Neural progenitor cell (in vitro differentiated cells): Measurements from ENCODE around the gene FKBP15. TPM values are rescaled to one million over a fixed set of nuclear protein-coding genes. Genes with fewer than 3 reads are reported as not detected.
"Not testable (repeated sequence)": the region's sequence is repeated elsewhere in the genome, so short reads cannot be mapped to it uniquely, and the experiment has no call there.

Experiments
- DNase-seq: peaks from one replicate; pipeline ENCODE4 v3.0.0-alpha.2; 2016; ENCODE audit warnings: low spot score
- H2AFZ ChIP-seq: fragments of 200-600 bp; sonication (generic); replicated peaks from 2 replicates; pipeline ENCODE4 v1.6.1; 2016; ENCODE audit warnings: antibody characterized with exemption
- H3F3A ChIP-seq: fragments of 200-600 bp; sonication (generic); 2 replicates; pipeline ENCODE4 v1.6.1; 2016; ENCODE audit warnings: antibody characterized with exemption, low read depth
- H3K27ac ChIP-seq: fragments of 200-600 bp; sonication (generic); 2 replicates; pipeline ENCODE4 v1.5.1; 2016; ENCODE audit warnings: mild to moderate bottlenecking
- H3K27me3 ChIP-seq: fragments of 200-600 bp; sonication (generic); 2 replicates; pipeline ENCODE4 v1.6.1; 2016; ENCODE audit warnings: mild to moderate bottlenecking, moderate library complexity
- H3K36me3 ChIP-seq: fragments of 200-600 bp; sonication (generic); 2 replicates; pipeline ENCODE4 v1.5.1; 2016
- H3K4me1 ChIP-seq: fragments of 200-600 bp; sonication (generic); 2 replicates; pipeline ENCODE4 v1.6.1; 2016; ENCODE audit warnings: mixed run types
- H3K4me2 ChIP-seq: fragments of 200-600 bp; sonication (generic); 2 replicates; pipeline ENCODE4 v1.6.1; 2016
- H3K4me3 ChIP-seq: fragments of 200-600 bp; sonication (generic); 2 replicates; pipeline ENCODE4 v1.5.1; 2016
- H3K79me2 ChIP-seq: fragments of 200-600 bp; sonication (generic); 2 replicates; pipeline ENCODE4 v1.6.1; 2016; ENCODE audit warnings: low read depth
- H3K9ac ChIP-seq: fragments of 200-600 bp; sonication (generic); 2 replicates; pipeline ENCODE4 v1.6.1; 2016
- H3K9me3 ChIP-seq: fragments of 200-600 bp; sonication (generic); 2 replicates; pipeline ENCODE4 v1.5.1; 2016; ENCODE audit warnings: low read depth
- H4K20me1 ChIP-seq: fragments of 200-600 bp; sonication (generic); 2 replicates; pipeline ENCODE4 v1.6.1; 2016; ENCODE audit warnings: low read depth
- H3K27ac Mint-ChIP-seq: 3 replicates; pipeline ENCODE4 v1.8.0; 2021; ENCODE audit warnings: mixed read lengths
- H3K27me3 Mint-ChIP-seq: 2 replicates; pipeline ENCODE4 v1.8.0; 2022; ENCODE audit warnings: low read depth, mild to moderate bottlenecking, inconsistent platforms, moderate library complexity, mixed read lengths; ENCODE audit not compliant: insufficient read depth
- H3K36me3 Mint-ChIP-seq: 3 replicates; pipeline ENCODE4 v1.8.0; 2021; ENCODE audit warnings: mixed read lengths
- H3K4me1 Mint-ChIP-seq: 3 replicates; pipeline ENCODE4 v1.8.0; 2021; ENCODE audit warnings: mixed read lengths
- H3K4me3 Mint-ChIP-seq: 3 replicates; pipeline ENCODE4 v1.8.0; 2021; ENCODE audit warnings: mild to moderate bottlenecking, moderate library complexity, mixed read lengths
- H3K9me3 Mint-ChIP-seq: 3 replicates; pipeline ENCODE4 v1.8.0; 2020; ENCODE audit warnings: mixed read lengths
- EZH2 ChIP-seq: fragments of 200-600 bp; sonication (generic); IDR thresholded peaks from 2 replicates; pipeline ENCODE4 v1.6.1; 2017; ENCODE audit warnings: antibody characterized with exemption, mild to moderate bottlenecking, moderate library complexity
- EZH2phosphoT487 ChIP-seq: fragments of 200-600 bp; sonication (generic); IDR thresholded peaks from 2 replicates; pipeline ENCODE4 v1.6.1; 2017; ENCODE audit warnings: antibody characterized with exemption
- total RNA-seq: library from RNA; depleted of rRNA; stranded (reverse); fragments of >200 nt; gene quantifications from 2 replicates; pipeline ENCODE4 v1.2.3, GENCODE V29; 2015; ENCODE audit warnings: low replicate concordance
- TF ChIP-seq, protein P1 (sequence below): fragments of 200-600 bp; sonication (generic); IDR thresholded peaks from 2 replicates; pipeline ENCODE4 v1.5.1; 2017; ENCODE audit warnings: antibody characterized with exemption, mild to moderate bottlenecking

The FKBP15 gene
- total RNA-seq, 1 donor from 2014 or later, result 25.5 TPM

DNA sequence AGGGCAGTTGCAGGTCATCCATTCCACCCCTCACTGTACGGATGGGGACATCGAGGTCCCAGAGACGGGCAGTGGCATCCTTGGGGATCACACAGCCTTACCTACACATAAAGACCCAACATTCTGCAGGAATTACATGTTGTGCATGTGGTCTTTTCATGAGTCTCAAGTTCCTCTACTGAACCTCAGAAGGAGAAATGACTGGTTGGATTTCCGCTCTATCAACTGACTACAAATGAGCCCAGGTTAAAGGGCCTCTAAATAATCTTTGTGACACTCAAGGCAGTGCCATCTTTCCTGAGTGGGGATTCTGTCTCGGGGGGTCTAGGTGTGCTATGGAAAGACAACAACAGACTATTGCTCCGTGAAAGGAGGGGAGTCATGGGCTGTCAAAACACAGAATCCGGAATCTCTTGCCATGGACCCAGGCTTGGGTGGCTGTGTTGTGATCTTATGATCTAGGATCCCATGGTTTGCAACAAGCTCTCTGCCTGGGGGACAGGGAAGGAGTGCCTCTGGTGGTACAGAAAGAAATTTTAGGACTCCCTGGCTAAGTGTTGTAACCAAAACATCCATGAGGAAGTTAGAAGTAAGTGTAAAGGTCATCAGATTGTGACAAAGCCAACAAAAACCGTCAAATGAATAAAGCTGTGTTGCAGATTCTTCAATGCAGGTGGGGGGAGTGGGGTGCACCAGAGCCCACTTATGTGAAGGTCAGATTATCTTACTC lies 72.1 kb downstream of the FKBP15 start:
- no peak overlapping the region for H3K4me2 ChIP-seq
- no peak for DNase-seq
- no peaks in the 10 kb centered on the region for H3K36me3 Mint-ChIP-seq
- H3K9me3 ChIP-seq, result no peaks in the 10 kb centered on the region
- H3F3A ChIP-seq, result peaks cover 8% of the 10 kb centered on the region
- H3K36me3 ChIP-seq, result no peaks in the 10 kb centered on the region
- peak overlapping the region; percentile 46 for H3K4me3 Mint-ChIP-seq
- H3K9ac ChIP-seq, result no peak overlapping the region
- peaks cover 2% of the 10 kb centered on the region for H3K4me1 ChIP-seq
- H3K79me2 ChIP-seq, result no peaks in the 10 kb centered on the region
- H3K9me3 Mint-ChIP-seq, result peaks cover 3% of the 10 kb centered on the region
- no peaks in the 10 kb centered on the region for H4K20me1 ChIP-seq
- peaks cover 17% of the 10 kb centered on the region for H3K27me3 Mint-ChIP-seq
- TF ChIP-seq, protein P1, sequence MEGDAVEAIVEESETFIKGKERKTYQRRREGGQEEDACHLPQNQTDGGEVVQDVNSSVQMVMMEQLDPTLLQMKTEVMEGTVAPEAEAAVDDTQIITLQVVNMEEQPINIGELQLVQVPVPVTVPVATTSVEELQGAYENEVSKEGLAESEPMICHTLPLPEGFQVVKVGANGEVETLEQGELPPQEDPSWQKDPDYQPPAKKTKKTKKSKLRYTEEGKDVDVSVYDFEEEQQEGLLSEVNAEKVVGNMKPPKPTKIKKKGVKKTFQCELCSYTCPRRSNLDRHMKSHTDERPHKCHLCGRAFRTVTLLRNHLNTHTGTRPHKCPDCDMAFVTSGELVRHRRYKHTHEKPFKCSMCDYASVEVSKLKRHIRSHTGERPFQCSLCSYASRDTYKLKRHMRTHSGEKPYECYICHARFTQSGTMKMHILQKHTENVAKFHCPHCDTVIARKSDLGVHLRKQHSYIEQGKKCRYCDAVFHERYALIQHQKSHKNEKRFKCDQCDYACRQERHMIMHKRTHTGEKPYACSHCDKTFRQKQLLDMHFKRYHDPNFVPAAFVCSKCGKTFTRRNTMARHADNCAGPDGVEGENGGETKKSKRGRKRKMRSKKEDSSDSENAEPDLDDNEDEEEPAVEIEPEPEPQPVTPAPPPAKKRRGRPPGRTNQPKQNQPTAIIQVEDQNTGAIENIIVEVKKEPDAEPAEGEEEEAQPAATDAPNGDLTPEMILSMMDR, result no peak
- TF ChIP-seq EZH2 (no peak), EZH2phosphoT487 (no peak)
- no peak overlapping the region for H3K27ac ChIP-seq
- no peak overlapping the region for H2AFZ ChIP-seq
- H3K27ac Mint-ChIP-seq, result no peak overlapping the region
- H3K4me3 ChIP-seq, result no peak overlapping the region
- peaks cover 36% of the 10 kb centered on the region for H3K27me3 ChIP-seq
- no peaks in the 10 kb centered on the region for H3K4me1 Mint-ChIP-seq

DNA sequence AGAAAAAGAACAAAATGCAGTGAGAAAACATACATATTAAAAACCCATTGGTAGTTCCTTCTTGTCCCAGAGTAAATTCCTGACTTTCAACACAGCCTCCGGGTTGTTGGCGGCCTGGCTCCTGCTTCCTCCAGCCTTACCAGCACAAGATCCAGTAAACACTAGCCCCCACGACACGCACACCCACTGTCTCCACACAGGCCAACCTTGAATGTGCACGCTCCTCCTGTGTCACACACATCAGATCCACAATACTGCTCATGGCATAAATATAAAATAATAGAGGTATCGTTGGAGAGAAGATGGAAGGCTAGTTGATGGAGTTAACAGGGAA lies 72.7 kb downstream of the FKBP15 start:
- Histone ChIP-seq H3K4me3 (no peak overlapping the region), H3K4me2 (no peak overlapping the region), H4K20me1 (no peaks in the 10 kb centered on the region), H3K27me3 (peaks cover 34% of the 10 kb centered on the region), H3K79me2 (no peaks in the 10 kb centered on the region), H3K9me3 (no peaks in the 10 kb centered on the region), H3F3A (peaks cover 8% of the 10 kb centered on the region), H3K27ac (no peak overlapping the region), H2AFZ (no peak overlapping the region), H3K9ac (no peak overlapping the region), H3K36me3 (no peaks in the 10 kb centered on the region), H3K4me1 (peaks cover 2% of the 10 kb centered on the region)
- no peak for DNase-seq
- TF ChIP-seq EZH2phosphoT487 (no peak), EZH2 (no peak)
- TF ChIP-seq, protein P1, result no peak
- no peaks in the 10 kb centered on the region for H3K36me3 Mint-ChIP-seq
- H3K4me3 Mint-ChIP-seq, result no peak overlapping the region
- peaks cover 3% of the 10 kb centered on the region for H3K9me3 Mint-ChIP-seq
- H3K4me1 Mint-ChIP-seq, result no peaks in the 10 kb centered on the region
- no peak overlapping the region for H3K27ac Mint-ChIP-seq
- H3K27me3 Mint-ChIP-seq, result peaks cover 17% of the 10 kb centered on the region

DNA sequence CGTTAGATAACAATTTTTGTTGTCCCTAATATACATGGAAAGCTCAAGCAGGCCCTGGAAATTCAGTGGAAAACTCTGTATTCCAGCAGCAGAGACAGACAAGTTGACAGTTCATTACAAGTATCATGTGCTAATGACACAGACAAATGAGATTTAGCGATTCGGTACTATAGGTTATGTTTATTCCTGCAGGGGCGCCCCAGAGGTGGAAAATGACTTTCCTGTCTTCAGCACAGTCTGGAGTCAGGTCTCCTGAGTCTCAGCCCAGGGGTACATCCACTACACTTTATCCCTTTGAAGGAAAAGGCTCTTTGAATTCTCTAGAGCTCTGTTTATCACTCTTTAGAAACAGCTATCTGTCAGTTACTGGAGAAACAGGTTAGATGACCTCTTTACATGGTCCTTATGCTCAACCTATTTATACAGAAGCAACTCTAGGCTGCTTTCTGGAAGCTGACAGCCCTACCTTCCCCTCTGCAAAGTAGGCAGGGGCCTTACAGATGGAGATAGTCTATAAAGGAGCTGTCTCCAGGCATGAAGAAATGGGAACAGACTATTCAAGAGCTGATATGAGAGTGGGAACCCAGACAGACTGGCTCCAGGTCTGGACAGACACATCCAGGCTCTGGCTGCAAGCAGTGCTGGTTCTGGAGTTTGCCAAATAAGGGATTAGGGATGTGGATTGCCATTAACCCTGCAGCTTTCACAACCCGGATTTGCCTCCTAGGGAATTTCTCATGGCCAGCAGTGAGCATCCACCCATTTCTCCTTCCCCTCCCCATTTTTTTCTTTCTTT lies 77.4 kb downstream of the FKBP15 start:
- Histone ChIP-seq H3K4me2 (no peak overlapping the region), H3K4me1 (no peaks in the 10 kb centered on the region), H3K4me3 (no peak overlapping the region), H3K27me3 (no peaks in the 10 kb centered on the region), H3K9me3 (no peaks in the 10 kb centered on the region), H3F3A (no peaks in the 10 kb centered on the region), H2AFZ (no peak overlapping the region), H3K27ac (no peak overlapping the region), H3K9ac (no peak overlapping the region), H3K79me2 (no peaks in the 10 kb centered on the region), H3K36me3 (no peaks in the 10 kb centered on the region), H4K20me1 (no peaks in the 10 kb centered on the region)
- no peak overlapping the region for H3K27ac Mint-ChIP-seq
- no peaks in the 10 kb centered on the region for H3K36me3 Mint-ChIP-seq
- peaks cover 12% of the 10 kb centered on the region for H3K4me1 Mint-ChIP-seq
- H3K9me3 Mint-ChIP-seq, result peaks cover 23% of the 10 kb centered on the region
- H3K27me3 Mint-ChIP-seq, result peaks cover 4% of the 10 kb centered on the region
- DNase-seq, result no peak
- no peak overlapping the region for H3K4me3 Mint-ChIP-seq
- TF ChIP-seq EZH2phosphoT487, result no peak
- TF ChIP-seq EZH2, result no peak
- TF ChIP-seq, protein P1, result no peak

DNA sequence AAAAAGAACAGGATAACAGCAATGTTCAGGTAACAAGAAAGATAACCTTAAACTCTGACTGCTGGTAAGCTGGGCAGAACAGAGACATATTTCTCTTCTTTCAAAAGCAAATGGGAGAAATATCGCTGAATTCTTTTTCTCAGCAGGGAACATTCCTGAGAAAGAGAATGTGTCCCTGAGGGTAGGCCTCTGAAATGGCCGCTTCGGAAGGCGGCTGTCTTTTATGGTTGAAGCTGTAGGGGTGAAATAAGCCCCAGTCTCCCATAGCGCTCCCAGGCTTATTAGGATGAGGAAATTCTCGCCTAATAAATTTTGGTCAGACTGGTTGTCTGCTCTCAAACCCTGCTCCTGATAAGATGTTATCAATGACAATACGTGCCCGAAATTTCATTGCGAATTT lies 80.2 kb downstream of the FKBP15 start:
- H3K27me3 ChIP-seq, H3F3A ChIP-seq, H3K36me3 ChIP-seq, H3K36me3 Mint-ChIP-seq, H3K9me3 ChIP-seq, H3K4me1 ChIP-seq, H3K27ac ChIP-seq, H4K20me1 ChIP-seq, H2AFZ ChIP-seq, H3K4me2 ChIP-seq, DNase-seq, H3K4me3 Mint-ChIP-seq, H3K4me3 ChIP-seq, H3K27me3 Mint-ChIP-seq, H3K9ac ChIP-seq, H3K27ac Mint-ChIP-seq, H3K79me2 ChIP-seq: not testable (repeated sequence)
- H3K9me3 Mint-ChIP-seq, result peaks cover 23% of the 10 kb centered on the region
- H3K4me1 Mint-ChIP-seq, result peaks cover 12% of the 10 kb centered on the region
